HepG2 (cell line): Measurements from ENCODE around the gene TLCD3B. TPM values are rescaled to one million over a fixed set of nuclear protein-coding genes. Genes with fewer than 3 reads are reported as not detected.

ENCODE experiments used
- CHD2 ChIP-seq: IDR thresholded peaks from 2 replicates; pipeline ENCODE4 v1.6.1; 2011; ENCODE audit warnings: low read depth, low read length, improper control_type of control experiment
- CREM ChIP-seq, 2 experiments: sonication (generic) in 1 of 2; formaldehyde crosslinking in 1 of 2; IDR thresholded peaks; 2 replicates each; pipeline versions ENCODE4 v1.4.0 to v1.6.1; 2016 to 2020; ENCODE audit warnings: antibody characterized with exemption in 1 of 2, mild to moderate bottlenecking in 1 of 2, missing genetic modification reagents in 1 of 2
- MIER3 ChIP-seq: IDR thresholded peaks from 2 replicates; pipeline ENCODE4 v1.6.1; 2016; ENCODE audit warnings: missing compliant biosample characterization, borderline replicate concordance
- NRL ChIP-seq: sonication (generic); formaldehyde crosslinking; IDR thresholded peaks from 2 replicates; pipeline ENCODE4 v1.5.0; 2020; ENCODE audit warnings: missing genetic modification reagents, mild to moderate bottlenecking, moderate library complexity, borderline replicate concordance
- RBM39 ChIP-seq: fragments of 200-400 bp; formaldehyde crosslinking; IDR thresholded peaks from one replicate; pipeline ENCODE4 v1.6.1; 2018; ENCODE audit warnings: antibody characterized with exemption, mild to moderate bottlenecking, low read depth, low read length; ENCODE audit not compliant: poor library complexity, severe bottlenecking
- SCMH1 ChIP-seq: sonication (generic); formaldehyde crosslinking; IDR thresholded peaks from 2 replicates; pipeline ENCODE4 v1.9.0; 2021; ENCODE audit warnings: missing genetic modification reagents, mild to moderate bottlenecking, borderline replicate concordance
- SRSF4 ChIP-seq: fragments of 200-400 bp; formaldehyde crosslinking; IDR thresholded peaks from one replicate; pipeline ENCODE4 v1.6.1; 2018; ENCODE audit warnings: mild to moderate bottlenecking, low read depth, low read length, moderate library complexity; ENCODE audit not compliant: poor library complexity, severe bottlenecking
- TCF12 ChIP-seq, 2 experiments: fragments of 450-650 bp in 1 of 2; sonication (generic) in 1 of 2; formaldehyde crosslinking in 1 of 2; IDR thresholded peaks; 2 replicates each; pipeline versions ENCODE4 v1.6.1 to v1.8.0; 2017 to 2022; ENCODE audit warnings: antibody characterized with exemption in 1 of 2, mild to moderate bottlenecking in 1 of 2, missing genetic modification reagents in 1 of 2, moderate library complexity in 1 of 2
- ZBTB7A ChIP-seq: sonication (generic); formaldehyde crosslinking; IDR thresholded peaks from 2 replicates; pipeline ENCODE4 v1.8.0; 2022; ENCODE audit warnings: mild to moderate bottlenecking, missing genetic modification reagents
- ZEB1 ChIP-seq: IDR thresholded peaks from 2 replicates; pipeline ENCODE4 v1.6.1; 2012; ENCODE audit warnings: mild to moderate bottlenecking, low read depth, inconsistent platforms; ENCODE audit not compliant: insufficient replicate concordance
- ZFP37 ChIP-seq: sonication (generic); formaldehyde crosslinking; IDR thresholded peaks from 2 replicates; pipeline ENCODE4 v1.4.0; 2020; ENCODE audit warnings: missing genetic modification reagents, borderline replicate concordance
- ZFY ChIP-seq: sonication (generic); formaldehyde crosslinking; IDR thresholded peaks from 2 replicates; pipeline ENCODE4 v1.4.0; 2020; ENCODE audit warnings: missing genetic modification reagents
- ZNF10 ChIP-seq: sonication (generic); formaldehyde crosslinking; IDR thresholded peaks from 2 replicates; pipeline ENCODE4 v1.4.0; 2020; ENCODE audit warnings: mild to moderate bottlenecking, low read depth, missing genetic modification reagents, borderline replicate concordance
- ZNF274 ChIP-seq: sonication (generic); formaldehyde crosslinking; IDR thresholded peaks from 2 replicates; pipeline ENCODE4 v1.5.1; 2020; ENCODE audit warnings: mild to moderate bottlenecking, missing genetic modification reagents
- ZNF484 ChIP-seq: sonication (generic); formaldehyde crosslinking; IDR thresholded peaks from 2 replicates; pipeline ENCODE4 v1.5.1; 2020; ENCODE audit warnings: mild to moderate bottlenecking, low read depth, missing genetic modification reagents, borderline replicate concordance
- ZNF761 ChIP-seq: sonication (generic); formaldehyde crosslinking; conservative IDR thresholded peaks from 2 replicates; pipeline ENCODE4 v1.4.0; 2020; ENCODE audit warnings: mild to moderate bottlenecking, missing genetic modification reagents
- polyA plus RNA-seq, 8 experiments: library from polyadenylated mRNA; depleted of rRNA in 3 of 8; stranded (reverse) in 7 of 8; unstranded in 1 of 8; fragments of >200 nt; fragmentation: Illumina TruSeq in 4 of 8; extraction: Trizol in 4 of 8; gene quantifications; 2 replicates each; pipeline versions ENCODE4 v1.2.1 to v1.2.3, GENCODE V29; 2011 to 2016; ENCODE audit warnings: low read depth in 4 of 8, missing spikeins in 1 of 8, mixed read lengths in 1 of 8; ENCODE audit not compliant: insufficient read depth in 1 of 8
- total RNA-seq, 5 experiments: library from RNA; depleted of rRNA; stranded (reverse); fragments of >200 nt; fragmentation: Illumina TruSeq; extraction: Trizol; gene quantifications; 2 replicates each; pipeline ENCODE4 v1.2.3, GENCODE V29; 2016; ENCODE audit warnings: low read depth in 1 of 5
- TF ChIP-seq, protein P1 (sequence below): sonication (generic); formaldehyde crosslinking; IDR thresholded peaks from 2 replicates; pipeline ENCODE4 v1.5.1; 2020; ENCODE audit warnings: missing genetic modification reagents, mild to moderate bottlenecking, borderline replicate concordance
- TF ChIP-seq, protein P2 (sequence below): sonication (generic); formaldehyde crosslinking; IDR thresholded peaks from 2 replicates; pipeline ENCODE4 v1.8.0; 2022; ENCODE audit warnings: mild to moderate bottlenecking, missing genetic modification reagents
- TF ChIP-seq, protein P3 (sequence below): sonication (generic); formaldehyde crosslinking; IDR thresholded peaks from 2 replicates; pipeline ENCODE4 v1.8.0; 2022; ENCODE audit warnings: missing genetic modification reagents, mild to moderate bottlenecking, borderline replicate concordance
- TF ChIP-seq, protein P4 (sequence below): sonication (generic); formaldehyde crosslinking; IDR thresholded peaks from 2 replicates; pipeline ENCODE4 v1.8.1; 2023; ENCODE audit warnings: mild to moderate bottlenecking, moderate library complexity, missing genetic modification reagents
- TF ChIP-seq, protein P5 (sequence below): sonication (generic); formaldehyde crosslinking; IDR thresholded peaks from 2 replicates; pipeline ENCODE4 v1.4.0; 2020; ENCODE audit warnings: low read depth, mild to moderate bottlenecking, missing genetic modification reagents

The TLCD3B gene
- total and polyA plus RNA-seq, 2 of the 13 experiments (the other 11 are each of a cell fraction or from before 2014, with no cell fraction given) = not detected

DNA sequence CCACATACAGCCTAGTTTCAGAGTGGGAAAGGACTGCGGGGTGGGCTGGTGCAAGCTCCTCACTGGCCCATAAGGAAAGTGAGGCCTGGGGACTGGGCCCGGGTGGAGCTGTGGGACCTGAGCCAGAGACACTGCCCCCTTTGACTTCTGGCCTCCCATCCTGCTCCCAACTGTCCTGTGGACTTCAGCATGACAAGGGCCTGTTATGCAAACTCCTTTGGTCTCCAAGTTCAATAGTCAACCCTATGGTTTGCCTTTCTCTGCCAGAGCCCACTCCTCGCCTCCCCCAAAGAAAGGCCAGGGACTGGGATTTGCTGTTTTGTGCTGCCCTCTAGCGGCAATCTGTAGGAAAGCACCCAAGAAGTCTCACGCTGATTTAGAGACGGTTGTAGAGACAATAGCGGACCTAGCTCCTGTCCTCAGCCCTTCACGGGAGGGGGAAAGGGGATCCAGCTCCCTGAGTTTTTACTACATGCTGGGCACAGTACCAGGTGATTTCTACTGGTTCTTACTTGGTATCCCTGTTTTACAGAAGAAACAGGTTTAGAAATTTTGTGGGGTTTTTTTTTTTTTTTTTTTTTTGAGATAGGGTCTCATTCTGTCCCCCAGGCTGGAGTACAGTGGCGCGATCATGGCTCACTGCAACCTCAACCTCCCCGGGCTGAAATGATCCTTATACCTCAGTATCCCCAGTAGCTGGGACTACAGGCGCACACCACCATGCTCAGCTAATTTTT lies 1.2 kb upstream of the TLCD3B start (continued):
- TF ChIP-seq, protein P1, sequence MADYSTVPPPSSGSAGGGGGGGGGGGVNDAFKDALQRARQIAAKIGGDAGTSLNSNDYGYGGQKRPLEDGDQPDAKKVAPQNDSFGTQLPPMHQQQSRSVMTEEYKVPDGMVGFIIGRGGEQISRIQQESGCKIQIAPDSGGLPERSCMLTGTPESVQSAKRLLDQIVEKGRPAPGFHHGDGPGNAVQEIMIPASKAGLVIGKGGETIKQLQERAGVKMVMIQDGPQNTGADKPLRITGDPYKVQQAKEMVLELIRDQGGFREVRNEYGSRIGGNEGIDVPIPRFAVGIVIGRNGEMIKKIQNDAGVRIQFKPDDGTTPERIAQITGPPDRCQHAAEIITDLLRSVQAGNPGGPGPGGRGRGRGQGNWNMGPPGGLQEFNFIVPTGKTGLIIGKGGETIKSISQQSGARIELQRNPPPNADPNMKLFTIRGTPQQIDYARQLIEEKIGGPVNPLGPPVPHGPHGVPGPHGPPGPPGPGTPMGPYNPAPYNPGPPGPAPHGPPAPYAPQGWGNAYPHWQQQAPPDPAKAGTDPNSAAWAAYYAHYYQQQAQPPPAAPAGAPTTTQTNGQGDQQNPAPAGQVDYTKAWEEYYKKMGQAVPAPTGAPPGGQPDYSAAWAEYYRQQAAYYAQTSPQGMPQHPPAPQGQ (CRISPR knock-in tag) = no peak
- TF ChIP-seq ZNF274 (CRISPR knock-in tag) = no peak
- TF ChIP-seq, protein P2, sequence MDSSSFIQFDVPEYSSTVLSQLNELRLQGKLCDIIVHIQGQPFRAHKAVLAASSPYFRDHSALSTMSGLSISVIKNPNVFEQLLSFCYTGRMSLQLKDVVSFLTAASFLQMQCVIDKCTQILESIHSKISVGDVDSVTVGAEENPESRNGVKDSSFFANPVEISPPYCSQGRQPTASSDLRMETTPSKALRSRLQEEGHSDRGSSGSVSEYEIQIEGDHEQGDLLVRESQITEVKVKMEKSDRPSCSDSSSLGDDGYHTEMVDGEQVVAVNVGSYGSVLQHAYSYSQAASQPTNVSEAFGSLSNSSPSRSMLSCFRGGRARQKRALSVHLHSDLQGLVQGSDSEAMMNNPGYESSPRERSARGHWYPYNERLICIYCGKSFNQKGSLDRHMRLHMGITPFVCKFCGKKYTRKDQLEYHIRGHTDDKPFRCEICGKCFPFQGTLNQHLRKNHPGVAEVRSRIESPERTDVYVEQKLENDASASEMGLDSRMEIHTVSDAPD (CRISPR knock-in tag) = 0 out of 2 replicates have a peak, but pooled peaks have one; percentile 33
- no peak for TF ChIP-seq ZNF484 (CRISPR knock-in tag)
- TF ChIP-seq ZBTB7A (CRISPR knock-in tag) = no peak
- TF ChIP-seq, protein P3, sequence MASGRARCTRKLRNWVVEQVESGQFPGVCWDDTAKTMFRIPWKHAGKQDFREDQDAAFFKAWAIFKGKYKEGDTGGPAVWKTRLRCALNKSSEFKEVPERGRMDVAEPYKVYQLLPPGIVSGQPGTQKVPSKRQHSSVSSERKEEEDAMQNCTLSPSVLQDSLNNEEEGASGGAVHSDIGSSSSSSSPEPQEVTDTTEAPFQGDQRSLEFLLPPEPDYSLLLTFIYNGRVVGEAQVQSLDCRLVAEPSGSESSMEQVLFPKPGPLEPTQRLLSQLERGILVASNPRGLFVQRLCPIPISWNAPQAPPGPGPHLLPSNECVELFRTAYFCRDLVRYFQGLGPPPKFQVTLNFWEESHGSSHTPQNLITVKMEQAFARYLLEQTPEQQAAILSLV (CRISPR knock-in tag) = no peak
- peak; percentile 11; the same call in 1 of the 2 replicates for TF ChIP-seq CHD2
- TF ChIP-seq MIER3 (CRISPR knock-in tag) = no peak
- TF ChIP-seq TCF12 (IDR thresholded peaks at IDR 0.05) = no peak
- no peak for TF ChIP-seq TCF12 (CRISPR knock-in tag; IDR thresholded peaks at IDR 0.05)
- no peak for TF ChIP-seq ZNF10 (CRISPR knock-in tag)
- TF ChIP-seq, protein P4, sequence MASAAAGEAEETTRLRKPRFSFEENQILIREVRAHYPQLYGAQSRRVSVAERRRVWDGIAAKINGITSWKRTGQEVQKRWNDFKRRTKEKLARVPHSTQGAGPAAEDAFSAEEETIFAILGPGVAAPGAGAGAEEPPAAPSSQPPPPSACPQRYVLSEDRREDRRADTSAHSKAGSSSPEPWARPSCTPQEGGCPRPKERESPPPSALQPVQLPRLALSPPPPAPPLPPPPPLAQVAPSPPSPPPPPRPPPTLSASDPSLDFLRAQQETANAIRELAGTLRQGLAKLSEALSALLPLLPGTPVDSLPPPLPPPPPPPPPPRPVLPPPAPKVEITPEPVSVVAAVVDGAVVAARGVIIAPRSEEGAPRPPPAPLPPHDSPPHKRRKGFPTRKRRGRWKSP (CRISPR knock-in tag) = no peak
- TF ChIP-seq CREM (IDR thresholded peaks at IDR 0.05) = no peak
- TF ChIP-seq CREM (CRISPR knock-in tag; IDR thresholded peaks at IDR 0.05) = no peak
- no peak for TF ChIP-seq NRL
- no peak for TF ChIP-seq ZNF761 (CRISPR knock-in tag)
- no peak for TF ChIP-seq SRSF4
- TF ChIP-seq, protein P5, sequence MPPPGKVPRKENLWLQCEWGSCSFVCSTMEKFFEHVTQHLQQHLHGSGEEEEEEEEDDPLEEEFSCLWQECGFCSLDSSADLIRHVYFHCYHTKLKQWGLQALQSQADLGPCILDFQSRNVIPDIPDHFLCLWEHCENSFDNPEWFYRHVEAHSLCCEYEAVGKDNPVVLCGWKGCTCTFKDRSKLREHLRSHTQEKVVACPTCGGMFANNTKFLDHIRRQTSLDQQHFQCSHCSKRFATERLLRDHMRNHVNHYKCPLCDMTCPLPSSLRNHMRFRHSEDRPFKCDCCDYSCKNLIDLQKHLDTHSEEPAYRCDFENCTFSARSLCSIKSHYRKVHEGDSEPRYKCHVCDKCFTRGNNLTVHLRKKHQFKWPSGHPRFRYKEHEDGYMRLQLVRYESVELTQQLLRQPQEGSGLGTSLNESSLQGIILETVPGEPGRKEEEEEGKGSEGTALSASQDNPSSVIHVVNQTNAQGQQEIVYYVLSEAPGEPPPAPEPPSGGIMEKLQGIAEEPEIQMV (CRISPR knock-in tag) = peak; percentile 66
- TF ChIP-seq ZFY = no peak
- TF ChIP-seq ZEB1 = no peak
- TF ChIP-seq SCMH1 (CRISPR knock-in tag) = no peak
- TF ChIP-seq RBM39 = no peak
- no peak for TF ChIP-seq ZFP37 (CRISPR knock-in tag)
